Naive thymus-derived CD4-positive, alpha-beta T cell (primary cell): ENCODE measurements around the gene UNCX. TPM values are rescaled to one million over a fixed set of nuclear protein-coding genes. Genes with fewer than 3 reads are reported as not detected.
A peak's percentile ranks its signal among the peaks of the same experiment; 100 is the strongest.

Source experiments
- ATAC-seq: fragments of 150-1000 bp; cut with Tn5 transposase; 2 replicates; pipeline ENCODE4 v1.10.0; 2021; ENCODE audit warnings: mild to moderate bottlenecking, moderate library complexity
- CTCF ChIA-PET: fragments of 350-600 bp; sonication (Branson Sonifier 250); formaldehyde crosslinking; loops from one replicate; lab custom pipeline; 2021; ENCODE audit warnings: antibody characterized with exemption; lab: Charles Lee
- POLR2A ChIA-PET: fragments of 350-600 bp; sonication (Branson Sonifier 250); formaldehyde crosslinking; loops from one replicate; lab custom pipeline; 2021; ENCODE audit warnings: antibody characterized with exemption, inconsistent platforms; lab: Charles Lee
- DNase-seq, 9 donors: peaks; one replicate each; pipeline versions ENCODE4 v3.0.0 to v3.0.0-alpha.2; 2020 to 2022; ENCODE audit warnings: mixed read lengths in 1 of 9
- H3K27ac ChIP-seq: one replicate; pipeline ENCODE4 v1.7.0; 2013; ENCODE audit warnings: mild to moderate bottlenecking, low read depth, low read length, moderate library complexity
- H3K27me3 ChIP-seq, 2 donors: one replicate each; pipeline ENCODE4 v1.7.0; 2013; ENCODE audit warnings: low read length in 2 of 2, mild to moderate bottlenecking in 2 of 2, moderate library complexity in 2 of 2; ENCODE audit not compliant: control insufficient read depth in 2 of 2, insufficient read depth in 2 of 2
- H3K36me3 ChIP-seq, 3 experiments: 1 replicate in 2 of 3; 2 replicates in 1 of 3; pipeline ENCODE4 v1.7.0; 2013; ENCODE audit warnings: low read length in 3 of 3, mild to moderate bottlenecking in 3 of 3, moderate library complexity in 1 of 3; ENCODE audit not compliant: insufficient read depth in 3 of 3, control insufficient read depth in 2 of 3
- H3K4me1 ChIP-seq, 2 donors: one replicate each; pipeline ENCODE4 v1.7.0; 2013; ENCODE audit warnings: low read length in 2 of 2, mild to moderate bottlenecking in 2 of 2, moderate library complexity in 1 of 2; ENCODE audit not compliant: control insufficient read depth in 2 of 2, insufficient read depth in 2 of 2
- H3K4me3 ChIP-seq: 2 replicates; pipeline ENCODE4 v1.7.0; 2013; ENCODE audit warnings: mild to moderate bottlenecking, low read length
- H3K9me3 ChIP-seq, 3 experiments: 1 replicate in 2 of 3; 2 replicates in 1 of 3; pipeline ENCODE4 v1.7.0; 2013; ENCODE audit warnings: low read length in 3 of 3; ENCODE audit not compliant: control insufficient read depth in 2 of 3
- H3K27ac Mint-ChIP-seq, 9 donors: one replicate each; pipeline ENCODE4 v1.8.0; 2020 to 2022; ENCODE audit warnings: mixed read lengths in 9 of 9, mild to moderate bottlenecking in 8 of 9, moderate library complexity in 5 of 9, inconsistent platforms in 2 of 9
- H3K27me3 Mint-ChIP-seq, 5 donors: one replicate each; pipeline ENCODE4 v1.8.0; 2021 to 2022; ENCODE audit warnings: mixed read lengths in 5 of 5, mild to moderate bottlenecking in 1 of 5
- H3K36me3 Mint-ChIP-seq, 5 donors: one replicate each; pipeline ENCODE4 v1.8.0; 2020 to 2022; ENCODE audit warnings: mixed read lengths in 5 of 5, mild to moderate bottlenecking in 3 of 5, inconsistent platforms in 1 of 5
- H3K4me1 Mint-ChIP-seq, 7 donors: one replicate each; pipeline ENCODE4 v1.8.0; 2020 to 2022; ENCODE audit warnings: mixed read lengths in 7 of 7, mild to moderate bottlenecking in 3 of 7, inconsistent platforms in 1 of 7
- H3K4me3 Mint-ChIP-seq, 10 donors: one replicate each; pipeline ENCODE4 v1.8.0; 2020 to 2022; ENCODE audit warnings: mild to moderate bottlenecking in 10 of 10, mixed read lengths in 10 of 10, moderate library complexity in 6 of 10, inconsistent platforms in 2 of 10
- H3K9me3 Mint-ChIP-seq, 11 donors: one replicate each; pipeline ENCODE4 v1.8.0; 2020 to 2022; ENCODE audit warnings: mixed read lengths in 11 of 11, mild to moderate bottlenecking in 4 of 11, inconsistent platforms in 1 of 11, moderate library complexity in 1 of 11
- intact Hi-C, 2 donors: fragments of 100-400 bp; cut with micrococcal nuclease; formaldehyde crosslinking; loops; one replicate each; pipeline ENCODE4 v1.15.1; 2023
- polyA plus RNA-seq, 2 donors: library from polyadenylated mRNA; unstranded; fragments of 300-500 nt; fragmentation: Illumina TruSeq; gene quantifications; one replicate each; pipeline ENCODE4 v1.2.3, GENCODE V29; 2021
- total RNA-seq, 6 experiments: library from RNA in 5 of 6; stranded (reverse) in 5 of 6; gene quantifications; 1 replicate in 5 of 6; 2 replicates in 1 of 6; pipeline ENCODE4 v1.2.3 and lab custom pipeline; 2021 to 2026

Gene UNCX
- total and polyA plus RNA-seq, 7 experiments from 2014 or later, result not detected

DNA sequence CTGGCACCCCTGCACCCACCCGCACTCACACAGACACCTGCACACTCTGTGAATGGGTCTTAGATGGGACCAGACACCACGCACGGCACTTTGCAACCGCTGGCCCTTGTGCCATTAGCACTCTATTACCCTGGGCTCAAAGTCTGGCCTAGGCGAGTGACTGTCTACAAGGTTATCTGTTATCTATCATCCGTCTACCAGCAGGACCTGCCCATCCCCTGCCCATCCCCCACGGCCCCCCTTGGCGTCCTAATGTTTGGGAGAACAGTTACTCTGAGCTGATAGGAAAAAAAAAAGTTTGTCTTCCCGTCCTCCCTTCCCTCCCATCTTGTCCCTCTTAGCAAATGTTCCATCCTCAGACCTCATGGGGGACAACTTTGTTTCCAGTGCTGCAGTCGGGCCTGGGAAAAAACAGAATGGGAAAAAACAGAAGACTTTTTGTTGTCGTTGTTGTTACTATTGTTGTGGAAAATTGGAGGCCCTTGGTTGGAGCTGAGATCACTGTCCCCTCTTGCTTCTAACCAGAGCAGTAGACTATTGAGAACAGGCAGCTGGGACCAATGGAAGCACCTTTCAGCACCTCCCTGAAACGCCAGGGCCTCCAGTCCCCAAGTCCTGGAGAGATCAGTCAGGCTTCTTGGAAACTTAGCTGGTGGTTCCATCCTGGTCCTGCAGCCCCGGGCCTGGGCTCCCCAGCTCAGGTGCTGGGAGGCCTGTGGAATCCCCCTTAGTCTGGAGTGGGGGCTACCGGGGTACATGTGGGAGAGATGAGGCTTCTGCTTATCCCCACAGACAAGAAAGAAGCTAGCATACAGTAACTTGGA is 12.2 kb downstream of the UNCX start:
- H3K27me3 Mint-ChIP-seq, result peaks cover 58 to 74% (median 64%) of the 10 kb centered on the region in 5 donors
- H3K36me3 Mint-ChIP-seq, result no peaks in the 10 kb centered on the region
- Histone ChIP-seq H3K27me3 (peaks cover 10 to 39% of the 10 kb centered on the region in 2 donors), H3K4me1 (peaks cover 3 to 9% of the 10 kb centered on the region in 2 donors), H3K9me3 (peaks cover 0 to 4% (median 0%) of the 10 kb centered on the region in 3 experiments), H3K4me3 (no peak overlapping the region), H3K27ac (no peak overlapping the region), H3K36me3 (no peaks in the 10 kb centered on the region)
- H3K4me3 Mint-ChIP-seq, result peak overlapping the region in 3 of 10 donors; percentile 41 to 68 (median 66)
- no peak overlapping the region for H3K27ac Mint-ChIP-seq
- H3K9me3 Mint-ChIP-seq, result peaks cover 0 to 1% (median 0%) of the 10 kb centered on the region in 11 donors
- DNase-seq (no peak), ATAC-seq (no peak)
- intact Hi-C loops, result loop anchor here in 1 of 2 donors (2.0 kb wide), 1 partner anchor 16 kb away; no protein-coding TSS in a partner anchor
- ChIA-PET POLR2A (no interaction called here), CTCF (interaction anchor here (0.8 kb wide), 1 partner anchor 19 kb away, joined by 3 read pairs; no protein-coding TSS in a partner anchor)
- peaks cover 0 to 45% (median 27%) of the 10 kb centered on the region in 7 donors for H3K4me1 Mint-ChIP-seq

GRCh38 chr7:1245524-1246050 is 12.9 kb downstream of the UNCX start:
- Histone ChIP-seq H3K27ac (no peak overlapping the region), H3K36me3 (no peaks in the 10 kb centered on the region), H3K27me3 (peaks cover 10 to 35% of the 10 kb centered on the region in 2 donors), H3K9me3 (peaks cover 0 to 4% (median 0%) of the 10 kb centered on the region in 3 experiments), H3K4me3 (no peak overlapping the region), H3K4me1 (peaks cover 3 to 9% of the 10 kb centered on the region in 2 donors)
- ATAC-seq, result no peak
- CTCF ChIA-PET, result interaction anchor here (0.8 kb wide), 1 partner anchor 20 kb away, joined by 3 read pairs; no protein-coding TSS in a partner anchor
- POLR2A ChIA-PET, result no interaction called here
- DNase-seq, result no peak
- H3K9me3 Mint-ChIP-seq, result peaks cover 0 to 1% (median 0%) of the 10 kb centered on the region in 11 donors
- peaks cover 62 to 74% (median 65%) of the 10 kb centered on the region in 5 donors for H3K27me3 Mint-ChIP-seq
- peak overlapping the region in 5 of 10 donors; percentile 11 to 68 (median 41) for H3K4me3 Mint-ChIP-seq
- H3K36me3 Mint-ChIP-seq, result no peaks in the 10 kb centered on the region
- H3K4me1 Mint-ChIP-seq, result peaks cover 0 to 44% (median 26%) of the 10 kb centered on the region in 7 donors
- H3K27ac Mint-ChIP-seq, result peak overlapping the region in 1 of 9 donors; percentile 32
- intact Hi-C loops, result loop anchor here in 1 of 2 donors (2.0 kb wide), 1 partner anchor 17 kb away; no protein-coding TSS in a partner anchor

DNA sequence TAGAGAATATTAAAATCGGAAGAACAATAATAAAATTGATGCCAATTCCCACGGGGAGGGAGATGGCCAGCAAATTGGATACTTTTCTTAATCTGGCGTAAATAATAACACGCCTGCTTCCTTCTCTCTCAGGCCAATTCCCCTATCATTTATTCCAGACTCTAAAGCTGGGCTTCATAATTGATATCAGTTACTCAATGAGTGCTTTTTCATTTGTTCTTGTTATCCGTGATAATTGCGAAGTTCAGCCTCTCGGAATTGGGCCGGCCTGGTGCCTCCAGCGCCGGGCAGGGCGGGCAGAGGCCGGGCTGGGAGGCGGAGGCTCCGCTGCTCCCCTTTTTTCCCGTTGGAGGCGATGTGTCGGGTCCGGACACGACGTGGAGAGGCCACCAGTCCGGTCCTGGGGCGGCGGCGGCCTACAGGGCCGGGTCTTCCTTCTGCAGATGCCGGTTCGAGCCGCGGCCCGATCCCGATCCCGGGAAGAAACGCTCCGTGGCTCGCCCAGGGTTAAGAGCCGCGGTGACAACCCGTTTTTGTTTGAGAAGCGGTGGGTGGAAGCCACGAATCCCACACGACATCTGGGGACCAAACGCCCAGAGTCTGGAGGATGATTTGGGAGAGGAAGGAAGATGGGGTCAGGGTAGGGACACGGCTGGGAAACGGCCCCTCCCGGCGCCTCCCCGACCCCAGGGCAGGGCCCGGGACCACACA is 13.6 kb downstream of the UNCX start:
- CTCF ChIA-PET, result no interaction called here
- ATAC-seq (no peak), DNase-seq (no peak)
- Mint-ChIP-seq H3K27ac (peak overlapping the region in 1 of 9 donors; percentile 72), H3K4me1 (peaks cover 0 to 41% (median 23%) of the 10 kb centered on the region in 7 donors), H3K4me3 (peak overlapping the region in 7 of 10 donors; percentile 41 to 71 (median 64)), H3K9me3 (peaks cover 0 to 1% (median 0%) of the 10 kb centered on the region in 11 donors), H3K36me3 (no peaks in the 10 kb centered on the region), H3K27me3 (peaks cover 66 to 78% (median 69%) of the 10 kb centered on the region in 5 donors)
- Histone ChIP-seq H3K36me3 (no peaks in the 10 kb centered on the region), H3K27ac (no peak overlapping the region), H3K4me3 (no peak overlapping the region), H3K9me3 (peaks cover 0 to 4% (median 0%) of the 10 kb centered on the region in 3 experiments), H3K27me3 (peaks cover 10 to 35% of the 10 kb centered on the region in 2 donors), H3K4me1 (peaks cover 3 to 9% of the 10 kb centered on the region in 2 donors)
- intact Hi-C loops, result no loop called here
- POLR2A ChIA-PET, result no interaction called here

GRCh38 chr7:1246871-1247526 is 14.3 kb downstream of the UNCX start:
- Histone ChIP-seq H3K27me3 (peaks cover 10 to 31% of the 10 kb centered on the region in 2 donors), H3K4me3 (no peak overlapping the region), H3K9me3 (peaks cover 0 to 4% (median 0%) of the 10 kb centered on the region in 3 experiments), H3K27ac (no peak overlapping the region), H3K36me3 (no peaks in the 10 kb centered on the region), H3K4me1 (peaks cover 3 to 9% of the 10 kb centered on the region in 2 donors)
- H3K4me1 Mint-ChIP-seq, result peaks cover 0 to 41% (median 23%) of the 10 kb centered on the region in 7 donors
- H3K9me3 Mint-ChIP-seq, result peaks cover 0 to 1% (median 0%) of the 10 kb centered on the region in 11 donors
- ATAC-seq, result no peak
- peak overlapping the region in 6 of 10 donors; percentile 46 to 68 (median 58) for H3K4me3 Mint-ChIP-seq
- intact Hi-C loops, result no loop called here
- CTCF ChIA-PET, result no interaction called here
- no peak overlapping the region for H3K27ac Mint-ChIP-seq
- POLR2A ChIA-PET, result no interaction called here
- H3K36me3 Mint-ChIP-seq, result no peaks in the 10 kb centered on the region
- peaks cover 65 to 76% (median 67%) of the 10 kb centered on the region in 5 donors for H3K27me3 Mint-ChIP-seq
- no peak for DNase-seq

- H3K9me3 Mint-ChIP-seq, result peaks cover 0 to 1% (median 0%) of the 10 kb centered on the region in 11 donors
- no peaks in the 10 kb centered on the region for H3K36me3 Mint-ChIP-seq
- H3K4me3 Mint-ChIP-seq, result peak overlapping the region in 2 of 10 donors; percentile 22 to 65
- Histone ChIP-seq H3K27me3 (peaks cover 10 to 31% of the 10 kb centered on the region in 2 donors), H3K9me3 (peaks cover 0 to 4% (median 0%) of the 10 kb centered on the region in 3 experiments), H3K36me3 (no peaks in the 10 kb centered on the region), H3K4me3 (no peak overlapping the region), H3K4me1 (peaks cover 3 to 9% of the 10 kb centered on the region in 2 donors), H3K27ac (no peak overlapping the region)
- CTCF ChIA-PET, result no interaction called here
- intact Hi-C loops, result no loop called here
- ATAC-seq (peak; percentile 47), DNase-seq (peak in 1 of 9 donors; percentile 23)
- peaks cover 63 to 81% (median 66%) of the 10 kb centered on the region in 5 donors for H3K27me3 Mint-ChIP-seq
- POLR2A ChIA-PET, result no interaction called here
- H3K4me1 Mint-ChIP-seq, result peaks cover 0 to 41% (median 23%) of the 10 kb centered on the region in 7 donors
- H3K27ac Mint-ChIP-seq, result no peak overlapping the region
Measured at GRCh38 chr7:1247527-1248041, 14.9 kb downstream of the UNCX start.
